Lower leg skin (tissue), 4 donors: Measurements from ENCODE around the gene DKC1. TPM values are rescaled to one million over a fixed set of nuclear protein-coding genes. Genes with fewer than 3 reads are reported as not detected.

ENCODE experiments used
- DNase-seq, 2 donors: peaks; one replicate each; pipeline ENCODE4 v3.0.0-alpha.2; 2019; ENCODE audit warnings: low spot score in 2 of 2
- H3K4me3 ChIP-seq: fragments of 200-600 bp; sonication (generic); 2 replicates; pipeline ENCODE4 v1.5.1; 2017; ENCODE audit warnings: mild to moderate bottlenecking, low read depth; ENCODE audit not compliant: poor library complexity, severe bottlenecking
- CTCF ChIP-seq, 3 donors: fragments of 450-650 bp; IDR thresholded peaks; one replicate each; pipeline ENCODE4 v1.5.1; 2016; ENCODE audit warnings: antibody characterized with exemption in 3 of 3, mild to moderate bottlenecking in 3 of 3, moderate library complexity in 2 of 3
- POLR2A ChIP-seq, 2 donors: fragments of 450-650 bp; IDR thresholded peaks; one replicate each; pipeline ENCODE4 v1.6.1; 2016 to 2017; ENCODE audit warnings: antibody characterized with exemption in 2 of 2, mild to moderate bottlenecking in 1 of 2, moderate library complexity in 1 of 2
- WGBS, 2 donors: methylation state at CpG; one replicate each; pipeline ENCODE4 v1.1.5; 2018; 5-methylcytosine and 5-hydroxymethylcytosine counted together
- intact Hi-C: fragments of 100-400 bp; cut with DNase I; formaldehyde crosslinking; loops from one replicate; pipeline ENCODE4 v1.15.0; 2023; ENCODE audit warnings: low total_unique reads
- total RNA-seq, 4 donors: library from RNA; depleted of rRNA; stranded (reverse); fragments of >200 nt; gene quantifications; one replicate each; pipeline ENCODE4 v1.1.0, GENCODE V29; 2016

Gene DKC1
- total RNA-seq, 4 donors from 2014 or later, result 25.8 to 33.9 (median 29.3) TPM

- TF ChIP-seq POLR2A (IDR thresholded peaks at IDR 0.05) (no peak), CTCF (IDR thresholded peaks at IDR 0.05) (no peak)
- H3K4me3 ChIP-seq, result no peak overlapping the region
- 35 to 48% methylated on average over 8 of the region's 8 CpGs for WGBS, 2 donors
- intact Hi-C loops, result no loop called here
- DNase-seq, result no peak
Measured at GRCh38 chrX:154738011-154738738, 24.5 kb upstream of the DKC1 start.

GRCh38 chrX:154739952-154740465 is 22.7 kb upstream of the DKC1 start:
- no peak for TF ChIP-seq POLR2A (IDR thresholded peaks at IDR 0.05)
- no peak for TF ChIP-seq CTCF (IDR thresholded peaks at IDR 0.05)
- DNase-seq, result no peak
- 68 to 76% methylated on average over 2 of the region's 2 CpGs for WGBS, 2 donors
- intact Hi-C loops, result no loop called here
- no peak overlapping the region for H3K4me3 ChIP-seq

GRCh38 chrX:154742613-154743012 is 20.1 kb upstream of the DKC1 start:
- no peak for DNase-seq
- H3K4me3 ChIP-seq, result no peak overlapping the region
- intact Hi-C loops, result no loop called here
- no peak for TF ChIP-seq CTCF (IDR thresholded peaks at IDR 0.05)
- TF ChIP-seq POLR2A (IDR thresholded peaks at IDR 0.05), result no peak

GRCh38 chrX:154748712-154749339 is 13.8 kb upstream of the DKC1 start:
- WGBS, 2 donors, result 17 to 27% methylated on average over 11 of the region's 11 CpGs
- DNase-seq, result peak in 1 of 2 donors; percentile 24
- H3K4me3 ChIP-seq, result no peak overlapping the region
- intact Hi-C loops, result no loop called here
- TF ChIP-seq POLR2A (IDR thresholded peaks at IDR 0.05) (no peak), CTCF (IDR thresholded peaks at IDR 0.05) (no peak)

GRCh38 chrX:154749856-154750255 is 12.8 kb upstream of the DKC1 start:
- H3K4me3 ChIP-seq, result no peak overlapping the region
- no peak for TF ChIP-seq POLR2A (IDR thresholded peaks at IDR 0.05)
- no peak for TF ChIP-seq CTCF (IDR thresholded peaks at IDR 0.05)
- intact Hi-C loops, result no loop called here
- WGBS, 2 donors, result 30 to 55% methylated on average over 6 of the region's 6 CpGs
- DNase-seq, result no peak
